ENCODE results near the gene YWHAB.

YWHAB gene

DNA sequence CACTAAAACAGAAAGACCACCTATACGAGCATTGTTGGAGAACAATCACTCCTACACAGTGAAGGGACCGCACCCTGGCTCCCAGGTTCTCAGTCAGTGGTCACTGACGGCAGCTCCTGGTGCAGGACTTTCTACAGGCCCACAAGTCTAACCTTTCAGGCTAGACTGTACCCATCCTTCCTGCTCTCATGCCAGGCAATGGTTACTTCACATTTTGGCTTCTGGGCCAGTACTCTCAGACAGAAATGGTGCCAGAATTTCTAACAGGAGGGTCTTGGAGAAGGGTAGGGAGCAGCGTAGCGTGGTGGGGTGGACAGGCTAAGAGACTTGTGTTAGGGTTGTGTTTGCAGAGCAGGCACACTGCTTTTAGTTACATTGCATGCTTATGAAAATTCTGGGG, 62.6 kb downstream of the YWHAB start:
- TF ChIP-seq CTCF (IDR thresholded peaks at IDR 0.05; ENCODE audit: insufficient read depth, low read depth, low read length, missing control alignments): no peak
- DNase-seq (ENCODE audit: low read depth): no peak
- H3K4me3 ChIP-seq (ENCODE audit: low read length): no peak overlapping the region

GRCh38 chr20:44948513-44948912, 63.0 kb downstream of the YWHAB start:
- H3K4me3 ChIP-seq (ENCODE audit: low read length): no peak overlapping the region

DNA sequence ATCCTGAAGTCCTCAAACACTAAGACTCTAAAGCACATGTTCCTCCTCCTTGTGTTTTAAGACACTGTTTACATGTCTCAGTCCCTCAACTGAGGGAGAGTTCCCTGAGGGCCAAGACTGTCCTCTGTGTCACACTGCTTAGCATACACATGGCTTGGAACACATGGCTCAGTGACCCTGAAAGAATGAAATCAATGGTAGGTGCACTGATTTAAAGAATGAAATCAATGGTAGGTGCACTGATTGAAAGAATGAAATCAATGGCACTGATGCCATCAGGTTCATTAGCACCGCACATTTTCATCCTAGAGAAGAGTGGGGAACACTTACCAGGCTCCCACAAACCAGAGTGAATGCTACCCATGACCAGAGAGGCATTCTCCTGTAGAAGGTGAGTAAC, 64.9 kb downstream of the YWHAB start:
- DNase-seq (ENCODE audit: low read depth): no peak
- no peak overlapping the region for H3K4me3 ChIP-seq (ENCODE audit: low read length)
- no peak for TF ChIP-seq CTCF (IDR thresholded peaks at IDR 0.05; ENCODE audit: insufficient read depth, low read depth, low read length, missing control alignments)

More at GRCh38 chr20:44948513-44948912, 63.0 kb downstream of the YWHAB start:
- no peak for DNase-seq (ENCODE audit: low read depth)
- TF ChIP-seq CTCF (IDR thresholded peaks at IDR 0.05; ENCODE audit: insufficient read depth, low read depth, low read length, missing control alignments): no peak

- no peak for DNase-seq (ENCODE audit: low read depth)
- no peak for TF ChIP-seq CTCF (IDR thresholded peaks at IDR 0.05; ENCODE audit: insufficient read depth, low read depth, low read length, missing control alignments)
- no peak overlapping the region for H3K4me3 ChIP-seq (ENCODE audit: low read length)
These were observed 67.2 kb downstream of the YWHAB start for GRCh38 chr20:44952731-44953130.

DNA sequence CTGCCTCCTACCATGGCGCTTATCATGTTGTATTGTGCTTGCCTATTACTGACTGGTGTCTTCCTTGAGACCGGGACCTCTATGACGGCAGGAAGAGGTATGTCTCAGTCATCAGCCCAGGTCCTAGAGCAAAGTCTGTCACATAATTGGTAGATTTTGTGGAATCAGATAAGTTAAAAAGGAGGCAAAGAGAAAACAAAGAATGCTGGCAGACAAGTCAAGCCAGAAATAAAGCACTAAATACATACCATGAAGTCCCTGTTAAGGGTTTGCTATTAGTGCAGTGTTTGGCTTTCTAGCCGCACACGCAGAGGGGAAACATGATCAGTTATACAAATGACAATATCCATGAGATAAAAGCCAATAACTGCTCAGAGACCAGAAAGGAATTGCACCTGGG, 68.7 kb downstream of the YWHAB start:
- H3K4me3 ChIP-seq (ENCODE audit: low read length): no peak overlapping the region
- TF ChIP-seq CTCF (IDR thresholded peaks at IDR 0.05; ENCODE audit: insufficient read depth, low read depth, low read length, missing control alignments): no peak
- DNase-seq (ENCODE audit: low read depth): no peak

GRCh38 chr20:44955270-44955669, 69.8 kb downstream of the YWHAB start:
- TF ChIP-seq CTCF (IDR thresholded peaks at IDR 0.05; ENCODE audit: insufficient read depth, low read depth, low read length, missing control alignments): no peak
- DNase-seq (ENCODE audit: low read depth): no peak
- H3K4me3 ChIP-seq (ENCODE audit: low read length): no peak overlapping the region

GRCh38 chr20:44956410-44956809, 70.9 kb downstream of the YWHAB start:
- H3K4me3 ChIP-seq (ENCODE audit: low read length): no peak overlapping the region
- DNase-seq (ENCODE audit: low read depth): peak; percentile 57
- no peak for TF ChIP-seq CTCF (IDR thresholded peaks at IDR 0.05; ENCODE audit: insufficient read depth, low read depth, low read length, missing control alignments)

Measured in epithelial cell of esophagus (primary cell).